D721Med (cell line): ENCODE measurements around the gene HTRA3.

ENCODE experiments used
- DNase-seq: peaks from one replicate; pipeline ENCODE4 v3.0.0; 2011; ENCODE audit warnings: low spot score; ENCODE audit not compliant: insufficient read length
- FAIRE-seq: peaks from 2 replicates; lab custom pipeline; 2011; peaks lifted over from hg19 to GRCh38; lab: Jason Lieb, UNC
- CTCF ChIP-seq: IDR thresholded peaks from 2 replicates; pipeline ENCODE4 v1.5.1; 2012; ENCODE audit warnings: mild to moderate bottlenecking, control low read depth; ENCODE audit not compliant: insufficient read depth; ENCODE audit errors: missing control alignments

HTRA3 gene

DNA sequence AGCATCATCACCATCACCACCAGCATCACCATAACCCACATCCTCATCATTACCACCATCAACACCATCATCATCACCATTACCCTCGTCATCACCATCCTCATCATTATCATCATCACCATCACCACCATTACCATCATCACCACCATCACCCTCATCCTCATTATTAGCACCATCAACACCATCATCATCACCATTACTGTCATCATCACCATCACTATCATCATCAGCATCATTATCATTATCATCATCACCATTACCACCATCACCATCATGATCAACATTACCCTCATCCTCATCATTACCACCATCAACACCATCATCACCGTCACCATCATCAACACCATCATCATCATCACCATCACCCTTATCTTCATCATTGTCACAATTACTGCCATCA is 51.7 kb downstream of the HTRA3 start:
- DNase-seq (no peak), FAIRE-seq (no peak)
- no peak for TF ChIP-seq CTCF

GRCh38 chr4:8321771-8322170 is 52.2 kb downstream of the HTRA3 start:
- no peak for FAIRE-seq
- no peak for DNase-seq
- no peak for TF ChIP-seq CTCF

GRCh38 chr4:8322794-8323704 is 53.5 kb downstream of the HTRA3 start:
- no peak for TF ChIP-seq CTCF

DNA sequence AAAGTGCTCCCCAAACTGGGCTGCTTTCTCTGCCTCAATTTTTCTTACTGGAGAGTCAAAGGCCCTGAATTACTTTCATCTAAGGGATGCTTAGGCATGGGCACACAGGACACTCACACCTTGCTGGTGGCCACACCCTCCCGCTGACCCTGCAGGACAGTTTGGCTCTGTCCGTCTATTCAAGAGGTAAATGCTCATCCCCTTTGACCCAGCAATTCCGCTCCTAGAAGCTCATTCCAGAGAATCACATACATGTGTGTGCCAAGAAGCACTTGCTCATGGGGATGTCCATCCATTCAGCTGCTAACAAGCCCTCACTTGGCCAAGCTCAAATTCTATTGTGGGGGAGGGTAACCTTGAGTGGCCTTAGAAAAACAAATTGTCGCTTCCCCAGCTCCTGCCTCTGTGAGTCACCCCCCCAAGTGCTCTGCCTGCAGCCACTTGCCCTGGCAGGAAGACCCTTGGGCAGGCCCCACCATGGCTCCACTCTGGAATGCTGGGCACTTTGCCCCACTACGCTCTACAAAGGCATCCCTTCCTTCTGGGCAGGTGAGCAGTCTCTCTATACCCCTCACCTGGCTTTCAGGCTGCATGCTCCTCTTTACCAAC is 54.5 kb downstream of the HTRA3 start:
- DNase-seq = no peak
- TF ChIP-seq CTCF = no peak
- FAIRE-seq = no peak

More at GRCh38 chr4:8322794-8323704, 53.5 kb downstream of the HTRA3 start:
- no peak for FAIRE-seq
- no peak for DNase-seq

GRCh38 chr4:8324640-8325239 is 55.2 kb downstream of the HTRA3 start:
- TF ChIP-seq CTCF = no peak
- DNase-seq (no peak), FAIRE-seq (no peak)

GRCh38 chr4:8325291-8325973 is 55.9 kb downstream of the HTRA3 start:
- no peak for FAIRE-seq
- TF ChIP-seq CTCF = no peak
- no peak for DNase-seq
